DND-41 (cell line): ENCODE data around the gene RXFP4.

Experiments used
- ATAC-seq: fragments of 200-7000 bp; cut with Tn5 transposase; 3 replicates; pipeline ENCODE4 v1.9.1; 2021; ENCODE audit warnings: low read depth; ENCODE audit not compliant: insufficient read depth
- DNase-seq: peaks from one replicate; pipeline ENCODE4 v3.0.0-alpha.2; 2020
- H2AFZ ChIP-seq: 2 replicates; pipeline ENCODE4 v1.6.0; 2012; ENCODE audit warnings: low read depth, low read length
- H3K27ac ChIP-seq: 2 replicates; pipeline ENCODE4 v1.5.1; 2012; ENCODE audit warnings: low read length, inconsistent platforms
- H3K27me3 ChIP-seq: fragments of 200-600 bp; sonication (generic); 2 replicates; pipeline ENCODE4 v1.6.0; 2012; ENCODE audit warnings: low read length, mild to moderate bottlenecking, inconsistent platforms; ENCODE audit not compliant: insufficient read depth, poor library complexity
- H3K36me3 ChIP-seq: 2 replicates; pipeline ENCODE4 v1.5.1; 2012; ENCODE audit warnings: low read length, inconsistent platforms; ENCODE audit not compliant: insufficient read depth
- H3K4me1 ChIP-seq: 2 replicates; pipeline ENCODE4 v1.5.1; 2012; ENCODE audit warnings: mild to moderate bottlenecking, low read length; ENCODE audit not compliant: insufficient read depth
- H3K4me2 ChIP-seq: 2 replicates; pipeline ENCODE4 v1.6.0; 2012; ENCODE audit warnings: mild to moderate bottlenecking, moderate library complexity, low read length, inconsistent platforms; ENCODE audit not compliant: insufficient read depth
- H3K4me3 ChIP-seq, 2 experiments: fragments of 200-600 bp in 1 of 2; shearing (Covaris generic) in 1 of 2; 2 replicates each; pipeline ENCODE4 v1.5.1; 2012 to 2016; ENCODE audit warnings: inconsistent platforms in 2 of 2, low read length in 2 of 2, mild to moderate bottlenecking in 2 of 2, low read depth in 1 of 2, moderate library complexity in 1 of 2
- H3K79me2 ChIP-seq: 2 replicates; pipeline ENCODE4 v1.6.0; 2012; ENCODE audit warnings: low read length, inconsistent platforms; ENCODE audit not compliant: insufficient read depth
- H3K9ac ChIP-seq: 2 replicates; pipeline ENCODE4 v1.6.0; 2012; ENCODE audit warnings: low read depth, mild to moderate bottlenecking, inconsistent platforms, low read length, moderate library complexity
- H3K9me3 ChIP-seq: 2 replicates; pipeline ENCODE4 v1.5.1; 2012; ENCODE audit warnings: low read length, moderate library complexity, mild to moderate bottlenecking, inconsistent platforms; ENCODE audit not compliant: insufficient read depth, severe bottlenecking
- H4K20me1 ChIP-seq: 2 replicates; pipeline ENCODE4 v1.6.0; 2012; ENCODE audit warnings: low read length; ENCODE audit not compliant: insufficient read depth
- EZH2 ChIP-seq: IDR thresholded peaks from 3 replicates; pipeline ENCODE4 v1.6.1; 2012; ENCODE audit warnings: borderline replicate concordance, low read depth, mild to moderate bottlenecking, moderate library complexity, low read length, inconsistent platforms; ENCODE audit not compliant: severe bottlenecking
- TF ChIP-seq, protein P1 (sequence below): IDR thresholded peaks from 2 replicates; pipeline ENCODE4 v1.5.1; 2012; ENCODE audit warnings: borderline replicate concordance, low read length, moderate library complexity, mild to moderate bottlenecking; ENCODE audit not compliant: poor library complexity, severe bottlenecking; ENCODE audit errors: extremely low read depth

The RXFP4 gene

DNA sequence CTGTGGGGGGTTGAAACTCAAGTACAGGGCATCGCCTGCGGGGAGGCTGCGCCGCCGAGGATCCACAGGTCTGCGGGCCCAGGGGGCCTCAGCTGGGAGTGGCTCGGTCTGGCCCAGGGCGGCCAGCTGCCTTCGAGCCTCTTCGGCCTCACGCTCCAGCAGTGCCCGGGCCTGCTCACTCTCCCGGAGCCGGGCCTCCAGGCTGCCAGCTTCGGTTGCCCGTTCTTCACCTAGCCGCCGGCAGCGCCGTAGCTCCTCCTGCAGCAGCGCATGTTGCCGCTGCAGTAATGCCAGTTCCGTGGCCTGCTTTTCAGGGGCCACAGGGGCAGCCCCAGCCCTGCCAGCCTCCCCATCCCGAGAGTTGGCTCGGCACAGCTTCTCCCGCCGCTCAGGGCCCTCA is 9.4 kb downstream of the RXFP4 start:
- Histone ChIP-seq H3K4me1 (no peaks in the 10 kb centered on the region), H2AFZ (no peak overlapping the region), H3K9ac (no peak overlapping the region), H3K4me3 (no peak overlapping the region), H3K36me3 (peaks cover 86% of the 10 kb centered on the region), H3K9me3 (no peaks in the 10 kb centered on the region), H3K27me3 (no peaks in the 10 kb centered on the region), H3K27ac (no peak overlapping the region), H3K4me2 (no peak overlapping the region), H4K20me1 (peaks cover 23% of the 10 kb centered on the region), H3K79me2 (no peaks in the 10 kb centered on the region; the same call in 1 of the 2 replicates)
- ATAC-seq = no peak
- no peak for DNase-seq
- no peak for TF ChIP-seq EZH2
- TF ChIP-seq, protein P1, sequence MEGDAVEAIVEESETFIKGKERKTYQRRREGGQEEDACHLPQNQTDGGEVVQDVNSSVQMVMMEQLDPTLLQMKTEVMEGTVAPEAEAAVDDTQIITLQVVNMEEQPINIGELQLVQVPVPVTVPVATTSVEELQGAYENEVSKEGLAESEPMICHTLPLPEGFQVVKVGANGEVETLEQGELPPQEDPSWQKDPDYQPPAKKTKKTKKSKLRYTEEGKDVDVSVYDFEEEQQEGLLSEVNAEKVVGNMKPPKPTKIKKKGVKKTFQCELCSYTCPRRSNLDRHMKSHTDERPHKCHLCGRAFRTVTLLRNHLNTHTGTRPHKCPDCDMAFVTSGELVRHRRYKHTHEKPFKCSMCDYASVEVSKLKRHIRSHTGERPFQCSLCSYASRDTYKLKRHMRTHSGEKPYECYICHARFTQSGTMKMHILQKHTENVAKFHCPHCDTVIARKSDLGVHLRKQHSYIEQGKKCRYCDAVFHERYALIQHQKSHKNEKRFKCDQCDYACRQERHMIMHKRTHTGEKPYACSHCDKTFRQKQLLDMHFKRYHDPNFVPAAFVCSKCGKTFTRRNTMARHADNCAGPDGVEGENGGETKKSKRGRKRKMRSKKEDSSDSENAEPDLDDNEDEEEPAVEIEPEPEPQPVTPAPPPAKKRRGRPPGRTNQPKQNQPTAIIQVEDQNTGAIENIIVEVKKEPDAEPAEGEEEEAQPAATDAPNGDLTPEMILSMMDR = no peak

DNA sequence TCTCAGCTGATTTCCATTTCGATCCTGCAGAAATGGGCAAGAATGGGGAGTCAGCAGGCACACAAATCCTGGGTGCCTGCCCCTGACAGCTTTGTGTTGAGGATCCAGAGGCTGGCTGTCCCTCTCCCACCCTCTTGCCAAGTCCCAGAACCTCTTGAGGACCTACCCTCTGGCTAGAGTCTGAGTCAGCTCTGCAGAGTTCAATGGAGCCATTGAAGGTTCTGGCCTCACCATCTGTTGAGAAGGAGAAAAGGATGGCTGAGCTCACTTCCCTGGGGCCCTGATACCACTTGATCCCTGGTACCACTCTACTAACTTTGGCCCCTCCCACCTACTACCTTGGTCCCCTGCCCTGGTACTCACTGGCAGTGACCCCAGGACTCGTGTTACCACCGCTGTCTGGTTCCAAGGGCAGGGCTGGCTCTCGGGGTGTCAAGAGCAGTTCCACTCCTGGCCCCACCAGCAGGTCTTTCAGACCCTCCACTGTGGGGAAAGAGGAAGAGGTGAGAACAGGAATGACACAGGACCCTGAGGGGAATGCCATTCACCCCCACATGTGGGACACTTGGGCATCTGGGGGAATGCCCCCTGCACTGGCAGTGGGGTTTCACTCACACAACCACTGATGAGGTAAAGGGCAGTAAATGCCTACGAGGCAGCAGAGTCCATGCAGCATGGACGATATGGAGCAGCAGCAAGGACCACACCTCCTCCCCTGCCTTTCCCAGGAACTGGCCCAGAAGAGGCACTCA is 10.5 kb downstream of the RXFP4 start:
- peaks cover 83% of the 10 kb centered on the region for H3K36me3 ChIP-seq
- TF ChIP-seq, protein P1 = no peak
- no peak for TF ChIP-seq EZH2
- no peaks in the 10 kb centered on the region for H3K9me3 ChIP-seq
- H3K4me1 ChIP-seq = no peaks in the 10 kb centered on the region
- H4K20me1 ChIP-seq = peaks cover 23% of the 10 kb centered on the region
- ATAC-seq (no peak; the same call in 2 of the 3 replicates), DNase-seq (no peak)
- no peak overlapping the region for H3K4me2 ChIP-seq
- H3K9ac ChIP-seq = no peak overlapping the region
- no peaks in the 10 kb centered on the region; the same call in 1 of the 2 replicates for H3K79me2 ChIP-seq
- H3K4me3 ChIP-seq = no peak overlapping the region
- H3K27ac ChIP-seq = no peak overlapping the region
- H3K27me3 ChIP-seq = no peaks in the 10 kb centered on the region
- H2AFZ ChIP-seq = no peak overlapping the region

DNA sequence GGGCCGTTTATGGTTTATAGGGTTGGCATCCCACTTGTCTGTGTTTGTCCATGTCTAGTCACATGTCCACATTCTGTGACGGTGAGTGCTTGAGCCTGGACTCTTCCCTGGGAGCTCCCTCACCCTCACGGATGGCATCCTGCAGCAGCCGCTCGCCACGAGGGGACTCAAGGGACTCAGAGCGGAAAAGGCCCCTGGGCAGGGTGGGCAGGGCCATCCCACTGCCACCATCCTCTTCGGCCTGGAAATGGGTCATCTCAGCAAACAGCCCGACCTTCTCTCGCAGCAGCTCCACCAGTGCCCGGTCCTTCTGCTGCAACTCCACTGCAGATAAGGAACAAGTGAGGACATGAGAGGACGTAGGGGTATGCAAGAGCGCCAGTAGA is 11.1 kb downstream of the RXFP4 start:
- peaks cover 83% of the 10 kb centered on the region for H3K36me3 ChIP-seq

More for the DNA sequence above, 11.1 kb downstream of the RXFP4 start:
- Histone ChIP-seq H3K79me2 (no peaks in the 10 kb centered on the region; the same call in 1 of the 2 replicates), H3K27me3 (no peaks in the 10 kb centered on the region), H3K4me1 (no peaks in the 10 kb centered on the region), H3K4me2 (no peak overlapping the region), H2AFZ (no peak overlapping the region), H3K27ac (no peak overlapping the region), H4K20me1 (peaks cover 23% of the 10 kb centered on the region), H3K4me3 (no peak overlapping the region), H3K9me3 (no peaks in the 10 kb centered on the region), H3K9ac (no peak overlapping the region)
- DNase-seq (no peak), ATAC-seq (no peak)
- TF ChIP-seq, protein P1 = no peak
- TF ChIP-seq EZH2 = no peak
